ENCODE results near the gene C2orf76. TPM values are rescaled to one million over a fixed set of nuclear protein-coding genes. Genes with fewer than 3 reads are reported as not detected.

Gene C2orf76
- total RNA-seq: 10 to 100 TPM; 10.7 to 10.9 TPM
- 18.0 TPM for polyA plus RNA-seq (2013, experiment 1 of 2)
- 17.2 TPM for polyA plus RNA-seq (2013, experiment 2 of 2)
- long read RNA-seq, experiment 1, partial matches to known transcripts: 2 of 10 reads
- long read RNA-seq, experiment 1, other reads (novel, unspliced or antisense): 6 of 10 reads
- long read RNA-seq, experiment 2, transcript C2orf76-201 (6 exons, 676 nt): major isoform, 9 of 15 reads
- long read RNA-seq, experiment 2, partial matches to known transcripts: 1 of 15 reads
- long read RNA-seq, experiment 2, other reads (novel, unspliced or antisense): 5 of 15 reads
- long read RNA-seq, experiment 3, partial matches to known transcripts: 1 of 3 reads
- long read RNA-seq, experiment 3, other reads (novel, unspliced or antisense): 1 of 3 reads
- long read RNA-seq, experiment 4, partial matches to known transcripts: 0 of 7 reads
- long read RNA-seq, experiment 4, other reads (novel, unspliced or antisense): 1 of 7 reads

DNA sequence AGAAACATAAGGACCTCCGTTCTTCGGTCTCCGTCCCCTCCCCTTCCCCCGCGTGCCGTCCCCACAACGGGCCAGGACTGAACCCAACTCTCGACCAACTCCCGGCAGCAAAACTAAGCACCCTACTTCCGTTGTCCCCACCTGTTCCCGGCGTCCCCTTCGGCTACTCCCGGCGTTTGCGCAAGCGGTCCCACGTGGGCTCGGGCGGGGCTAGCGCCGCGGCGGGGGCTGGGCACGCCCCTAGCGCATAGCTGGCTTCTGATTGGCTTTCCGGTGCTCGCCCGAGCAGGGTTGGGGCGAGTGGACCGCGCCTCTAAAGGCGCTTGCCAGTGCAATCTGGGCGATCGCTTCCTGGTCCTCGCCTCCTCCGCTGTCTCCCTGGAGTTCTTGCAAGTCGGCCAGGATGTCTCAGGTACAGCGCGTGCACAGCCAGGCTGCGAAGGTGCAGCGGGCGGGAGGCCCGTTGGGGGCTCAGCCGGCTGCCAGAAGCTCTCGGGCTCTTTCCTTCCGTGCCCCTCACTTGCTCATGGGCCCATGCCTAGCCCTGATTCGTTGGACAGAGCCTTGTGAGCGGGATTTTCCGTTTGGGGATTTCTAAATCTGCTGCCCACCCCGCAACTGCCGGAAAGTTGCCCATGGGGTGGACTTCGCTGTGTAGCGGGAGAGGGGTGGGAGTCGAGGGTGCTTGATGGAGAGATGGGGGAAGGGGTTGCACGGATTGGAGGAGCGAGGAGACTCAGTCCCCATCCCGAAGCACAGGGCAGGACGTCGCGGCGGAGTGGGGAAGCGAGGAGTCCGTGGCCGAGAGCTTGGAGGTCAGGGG lies at the start of gene C2orf76, which contains the start of gene DBI:
TSS of gene C2orf76 (minus strand) at position 186 of the 823 bp plus-strand sequence. CDS start 26,875 bp downstream, outside the sequence.
TSS of gene DBI (plus strand) at position 329 of the 823 bp plus-strand sequence. CDS start at position 404, 75 bp downstream.
- Mint-ChIP-seq H3K9me3 (no peaks in the 10 kb centered on the region), H3K4me1 (peaks cover 23% of the 10 kb centered on the region), H3K27ac (peak within 1 kb of the TSS; percentile 97), H3K36me3 (ENCODE audit: low read depth) (peaks cover 32% of the 10 kb centered on the region), H3K4me3 (peak within 1 kb of the TSS; percentile 97), H3K27me3 (ENCODE audit: insufficient read depth) (no peaks in the 10 kb centered on the region)
- DNase-seq: peak; percentile 98
- H3K4me1 ChIP-seq (ENCODE audit: control insufficient read depth, insufficient read depth, low read length): peaks cover 4% of the 10 kb centered on the region
- H3K9me3 ChIP-seq (ENCODE audit: control insufficient read depth, low read length): peaks cover 11% of the 10 kb centered on the region
- TF ChIP-seq, protein P1, sequence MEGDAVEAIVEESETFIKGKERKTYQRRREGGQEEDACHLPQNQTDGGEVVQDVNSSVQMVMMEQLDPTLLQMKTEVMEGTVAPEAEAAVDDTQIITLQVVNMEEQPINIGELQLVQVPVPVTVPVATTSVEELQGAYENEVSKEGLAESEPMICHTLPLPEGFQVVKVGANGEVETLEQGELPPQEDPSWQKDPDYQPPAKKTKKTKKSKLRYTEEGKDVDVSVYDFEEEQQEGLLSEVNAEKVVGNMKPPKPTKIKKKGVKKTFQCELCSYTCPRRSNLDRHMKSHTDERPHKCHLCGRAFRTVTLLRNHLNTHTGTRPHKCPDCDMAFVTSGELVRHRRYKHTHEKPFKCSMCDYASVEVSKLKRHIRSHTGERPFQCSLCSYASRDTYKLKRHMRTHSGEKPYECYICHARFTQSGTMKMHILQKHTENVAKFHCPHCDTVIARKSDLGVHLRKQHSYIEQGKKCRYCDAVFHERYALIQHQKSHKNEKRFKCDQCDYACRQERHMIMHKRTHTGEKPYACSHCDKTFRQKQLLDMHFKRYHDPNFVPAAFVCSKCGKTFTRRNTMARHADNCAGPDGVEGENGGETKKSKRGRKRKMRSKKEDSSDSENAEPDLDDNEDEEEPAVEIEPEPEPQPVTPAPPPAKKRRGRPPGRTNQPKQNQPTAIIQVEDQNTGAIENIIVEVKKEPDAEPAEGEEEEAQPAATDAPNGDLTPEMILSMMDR (conservative IDR thresholded peaks at IDR 0.05): no peak
- peak within 1 kb of the TSS; percentile 89 for H3K4me3 ChIP-seq (ENCODE audit: low read length)
- H3K9ac ChIP-seq (ENCODE audit: extremely low read depth, low read length, poor library complexity, severe bottlenecking): peak within 1 kb of the TSS; percentile 83
- H3K27me3 ChIP-seq (ENCODE audit: control insufficient read depth, insufficient read depth, low read length, poor library complexity, severe bottlenecking): no peaks in the 10 kb centered on the region
- peak within 1 kb of the TSS; percentile 62 for H3K27ac ChIP-seq (ENCODE audit: low read depth, low read length)
- peaks cover 37% of the 10 kb centered on the region for H3K36me3 ChIP-seq (ENCODE audit: control insufficient read depth, insufficient read depth, low read length)
- 0% methylated on average over 29 to 65 of the region's 65 CpGs for WGBS, 2 experiments (ENCODE audit: insufficient coverage in 1 of 2, insufficient read length in 1 of 2)

DNA sequence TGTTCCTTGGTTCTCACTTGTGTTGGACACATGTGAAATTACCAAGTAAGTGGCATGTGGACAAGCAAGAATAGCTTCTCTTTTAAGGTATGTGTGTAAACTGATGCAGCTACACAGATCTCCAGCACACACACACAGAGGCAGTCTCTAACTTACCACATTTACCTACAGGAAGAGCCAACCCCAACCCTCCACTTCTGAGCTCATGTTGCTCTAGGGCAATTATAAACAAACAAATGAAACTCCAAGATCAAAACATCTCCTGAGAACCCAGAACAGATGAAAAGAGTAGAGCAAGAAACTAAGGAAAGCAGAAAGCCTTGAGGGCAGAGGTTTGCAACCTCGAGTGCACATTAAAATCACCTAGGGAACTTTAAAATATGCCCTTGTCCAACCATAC lies 49.0 kb upstream of the C2orf76 start:
- 88% methylated on average over 1 of the region's 1 CpG; no CpG with 5 or more reads in 1 of the 2 experiments for WGBS, 2 experiments (ENCODE audit: insufficient coverage in 1 of 2, insufficient read length in 1 of 2)
- Histone ChIP-seq H3K9ac (ENCODE audit: extremely low read depth, low read length, poor library complexity, severe bottlenecking) (no peak overlapping the region), H3K4me1 (ENCODE audit: control insufficient read depth, insufficient read depth, low read length) (peaks cover 3% of the 10 kb centered on the region), H3K9me3 (ENCODE audit: control insufficient read depth, low read length) (peaks cover 26% of the 10 kb centered on the region), H3K27ac (ENCODE audit: low read depth, low read length) (no peak overlapping the region), H3K36me3 (ENCODE audit: control insufficient read depth, insufficient read depth, low read length) (no peaks in the 10 kb centered on the region), H3K27me3 (ENCODE audit: control insufficient read depth, insufficient read depth, low read length, poor library complexity, severe bottlenecking) (no peaks in the 10 kb centered on the region), H3K4me3 (ENCODE audit: low read length) (no peak overlapping the region)
- no peaks in the 10 kb centered on the region for H3K4me1 Mint-ChIP-seq
- no peak for DNase-seq
- H3K27me3 Mint-ChIP-seq (ENCODE audit: insufficient read depth): no peaks in the 10 kb centered on the region
- TF ChIP-seq, protein P1 (conservative IDR thresholded peaks at IDR 0.05): no peak
- H3K9me3 Mint-ChIP-seq: peaks cover 21% of the 10 kb centered on the region
- no peak overlapping the region for H3K27ac Mint-ChIP-seq
- no peak overlapping the region for H3K4me3 Mint-ChIP-seq
- H3K36me3 Mint-ChIP-seq (ENCODE audit: low read depth): peaks cover 8% of the 10 kb centered on the region

DNA sequence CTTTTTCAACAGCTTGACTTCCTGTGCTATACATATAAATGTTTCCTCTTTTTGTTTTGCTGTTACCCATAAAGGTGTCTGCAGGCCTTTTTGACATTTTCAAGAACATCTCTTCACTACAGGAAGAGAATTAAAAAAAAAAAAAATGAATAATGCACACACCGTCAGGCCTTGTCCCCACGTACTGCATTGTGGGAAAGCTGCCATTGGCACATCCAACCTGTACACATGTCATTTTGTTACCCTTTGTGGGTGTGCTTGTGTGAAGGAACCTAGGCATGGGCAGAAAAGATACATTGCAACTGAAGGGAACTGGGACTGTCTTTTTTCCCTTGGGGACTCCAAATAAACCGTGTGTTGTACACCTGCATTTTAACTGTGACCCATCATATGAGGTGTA lies 48.3 kb upstream of the C2orf76 start:
- H3K36me3 ChIP-seq (ENCODE audit: control insufficient read depth, insufficient read depth, low read length): no peaks in the 10 kb centered on the region
- Mint-ChIP-seq H3K27ac (no peak overlapping the region), H3K9me3 (peaks cover 18% of the 10 kb centered on the region), H3K36me3 (ENCODE audit: low read depth) (peaks cover 5% of the 10 kb centered on the region), H3K27me3 (ENCODE audit: insufficient read depth) (no peaks in the 10 kb centered on the region), H3K4me3 (no peak overlapping the region), H3K4me1 (no peaks in the 10 kb centered on the region)
- no peak overlapping the region for H3K9ac ChIP-seq (ENCODE audit: extremely low read depth, low read length, poor library complexity, severe bottlenecking)
- no peaks in the 10 kb centered on the region for H3K27me3 ChIP-seq (ENCODE audit: control insufficient read depth, insufficient read depth, low read length, poor library complexity, severe bottlenecking)
- H3K27ac ChIP-seq (ENCODE audit: low read depth, low read length): no peak overlapping the region
- H3K4me1 ChIP-seq (ENCODE audit: control insufficient read depth, insufficient read depth, low read length): no peaks in the 10 kb centered on the region
- TF ChIP-seq, protein P1 (conservative IDR thresholded peaks at IDR 0.05): no peak
- H3K9me3 ChIP-seq (ENCODE audit: control insufficient read depth, low read length): peaks cover 23% of the 10 kb centered on the region
- peak; percentile 9 for DNase-seq
- 92 to 93% methylated on average over 2 to 3 of the region's 3 CpGs for WGBS, 2 experiments (ENCODE audit: insufficient coverage in 1 of 2, insufficient read length in 1 of 2)
- no peak overlapping the region for H3K4me3 ChIP-seq (ENCODE audit: low read length)
